ENCODE measurements around the gene ZNF507. TPM values are rescaled to one million over a fixed set of nuclear protein-coding genes. Genes with fewer than 3 reads are reported as not detected.
A peak's percentile ranks its signal among the peaks of the same experiment; 100 is the strongest.

Gene ZNF507
- total and polyA plus RNA-seq, 2 donors = 8.9 to 35.5 TPM

DNA sequence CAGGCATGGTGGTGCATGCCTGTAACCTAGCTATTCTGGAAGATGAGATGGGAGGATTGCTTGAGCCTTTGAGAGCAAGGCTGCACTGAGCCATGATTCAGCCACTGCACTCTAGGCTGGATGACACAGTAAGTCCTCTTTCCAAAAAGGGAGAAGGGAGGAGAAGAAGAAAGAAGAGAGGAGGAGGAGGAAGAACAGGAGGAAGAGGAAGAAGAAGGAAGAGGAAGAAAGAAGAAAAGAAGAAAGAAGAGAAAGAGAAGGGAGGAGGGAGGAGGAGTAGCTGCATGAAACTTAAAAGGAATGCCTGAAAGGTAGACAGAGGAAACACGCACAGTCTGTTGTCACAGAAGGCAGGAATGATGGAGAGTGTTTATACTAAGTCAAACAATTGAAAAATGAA is 56.6 kb downstream of the ZNF507 start:
- no peak overlapping the region for H3K4me3 ChIP-seq (ENCODE audit: low read depth, low read length)
- DNase-seq (ENCODE audit: extremely low spot score) = no peak
- H3K4me1 ChIP-seq (ENCODE audit: insufficient read depth) = no peaks in the 10 kb centered on the region
- no peaks in the 10 kb centered on the region for H3K36me3 ChIP-seq (ENCODE audit: insufficient read depth)
- H3K27ac ChIP-seq (ENCODE audit: low read depth) = no peak overlapping the region
- WGBS = 95% methylated on average over 1 of the region's 1 CpG

DNA sequence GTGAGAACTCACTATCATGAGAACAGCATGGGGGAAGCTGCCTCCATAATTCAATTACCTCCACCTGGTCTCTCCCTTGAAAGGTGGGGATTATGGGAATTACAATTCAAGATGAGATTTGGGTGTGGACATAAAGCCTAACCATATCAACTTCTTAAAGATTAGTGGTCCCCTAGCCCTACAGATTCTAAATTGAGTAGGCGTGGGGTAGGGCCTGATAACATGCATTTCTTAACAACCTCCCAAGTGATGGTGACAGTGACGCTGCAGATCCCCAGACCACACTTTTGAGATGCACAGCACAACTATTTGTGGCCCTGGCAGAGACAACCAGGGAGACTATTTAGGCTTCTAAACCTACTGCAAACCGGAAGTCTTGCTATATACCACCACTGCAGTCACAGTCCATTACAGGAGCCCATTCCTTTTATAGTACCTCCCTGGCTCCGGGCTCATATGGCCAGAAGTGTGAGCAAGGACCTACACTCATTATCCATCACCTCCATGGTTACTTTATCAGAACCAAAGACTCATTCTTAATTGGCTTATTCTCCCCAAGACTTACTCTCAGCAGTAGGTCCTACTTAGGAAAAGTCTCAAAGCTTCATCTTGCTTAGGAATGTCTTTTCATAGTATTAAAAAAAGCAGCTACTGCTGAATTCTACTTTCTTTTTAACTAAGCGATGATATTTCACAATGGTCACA is 58.0 kb downstream of the ZNF507 start:
- no peaks in the 10 kb centered on the region for H3K36me3 ChIP-seq (ENCODE audit: insufficient read depth)
- no peaks in the 10 kb centered on the region for H3K4me1 ChIP-seq (ENCODE audit: insufficient read depth)
- no peak overlapping the region for H3K4me3 ChIP-seq (ENCODE audit: low read depth, low read length)
- H3K27ac ChIP-seq (ENCODE audit: low read depth) = no peak overlapping the region
- DNase-seq (ENCODE audit: extremely low spot score) = no peak
- 75% methylated on average over 5 of the region's 5 CpGs for WGBS

DNA sequence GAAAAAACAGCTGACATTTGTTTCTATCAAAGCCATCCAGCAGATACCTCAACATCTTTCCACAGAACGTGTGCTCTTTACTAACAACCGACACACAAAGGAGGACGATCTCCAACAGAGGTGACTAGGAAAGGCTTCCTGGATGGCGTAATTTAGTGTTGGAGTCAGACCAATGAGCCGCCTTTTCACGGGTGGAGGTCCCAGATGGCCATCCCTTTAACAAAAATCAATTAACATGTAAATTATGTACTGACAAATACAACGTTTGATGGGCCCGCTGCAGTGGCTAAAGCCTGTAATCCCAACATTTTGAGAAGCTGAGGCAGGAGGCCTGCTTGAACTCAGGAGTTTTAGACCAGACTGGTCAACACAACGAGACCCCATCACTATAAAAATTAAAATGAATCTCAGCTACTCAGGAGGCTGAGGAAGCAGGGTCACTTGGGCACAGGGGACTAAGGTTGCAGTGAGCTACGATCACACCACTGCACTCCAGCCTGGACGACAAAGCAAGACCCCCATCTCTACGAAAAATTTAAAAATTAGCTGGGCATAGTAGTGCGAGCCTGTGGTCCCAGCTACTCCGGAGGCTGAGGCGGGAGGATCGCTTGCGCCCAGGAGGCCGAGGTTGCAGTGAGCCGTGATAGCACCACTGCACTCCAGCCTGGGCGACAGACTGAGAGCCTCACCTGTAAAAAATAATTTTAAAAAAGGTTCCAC is 59.0 kb downstream of the ZNF507 start:
- Histone ChIP-seq H3K27ac (ENCODE audit: low read depth) (no peak overlapping the region), H3K4me1 (ENCODE audit: insufficient read depth) (no peaks in the 10 kb centered on the region), H3K4me3 (ENCODE audit: low read depth, low read length) (peak overlapping the region; percentile 98), H3K36me3 (ENCODE audit: insufficient read depth) (no peaks in the 10 kb centered on the region)
- no peak for DNase-seq (ENCODE audit: extremely low spot score)
- WGBS = 61% methylated on average over 20 of the region's 20 CpGs

DNA sequence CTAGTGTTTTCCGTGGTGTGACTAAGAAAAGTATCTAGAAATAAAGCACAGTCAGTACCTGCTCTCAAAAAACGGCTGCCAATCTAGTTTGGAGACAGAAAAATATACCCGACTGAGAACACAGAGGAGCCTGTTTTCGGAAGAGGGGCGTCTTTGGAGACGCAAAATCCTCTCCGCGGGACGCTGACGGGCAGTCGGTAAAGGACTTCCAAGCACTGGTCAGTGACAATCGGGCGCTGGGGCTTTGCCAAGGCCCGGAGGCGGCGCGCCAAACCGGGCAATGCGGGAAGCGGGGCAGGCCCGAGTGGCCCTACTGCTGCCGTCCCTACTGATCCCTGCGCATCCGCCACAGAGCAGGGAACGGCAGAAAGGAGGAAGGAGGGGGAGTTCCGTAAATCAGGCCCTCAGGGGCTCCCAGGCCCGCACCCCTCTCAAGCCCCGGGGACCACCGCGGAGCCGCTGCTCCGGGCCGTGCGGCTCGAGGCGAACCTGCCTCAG is 59.6 kb downstream of the ZNF507 start:
- no peak for DNase-seq (ENCODE audit: extremely low spot score)
- Histone ChIP-seq H3K4me1 (ENCODE audit: insufficient read depth) (no peaks in the 10 kb centered on the region), H3K36me3 (ENCODE audit: insufficient read depth) (no peaks in the 10 kb centered on the region), H3K27ac (ENCODE audit: low read depth) (peak overlapping the region; percentile 97), H3K4me3 (ENCODE audit: low read depth, low read length) (peak overlapping the region; percentile 98)
- 1% methylated on average over 36 of the region's 36 CpGs for WGBS

DNA sequence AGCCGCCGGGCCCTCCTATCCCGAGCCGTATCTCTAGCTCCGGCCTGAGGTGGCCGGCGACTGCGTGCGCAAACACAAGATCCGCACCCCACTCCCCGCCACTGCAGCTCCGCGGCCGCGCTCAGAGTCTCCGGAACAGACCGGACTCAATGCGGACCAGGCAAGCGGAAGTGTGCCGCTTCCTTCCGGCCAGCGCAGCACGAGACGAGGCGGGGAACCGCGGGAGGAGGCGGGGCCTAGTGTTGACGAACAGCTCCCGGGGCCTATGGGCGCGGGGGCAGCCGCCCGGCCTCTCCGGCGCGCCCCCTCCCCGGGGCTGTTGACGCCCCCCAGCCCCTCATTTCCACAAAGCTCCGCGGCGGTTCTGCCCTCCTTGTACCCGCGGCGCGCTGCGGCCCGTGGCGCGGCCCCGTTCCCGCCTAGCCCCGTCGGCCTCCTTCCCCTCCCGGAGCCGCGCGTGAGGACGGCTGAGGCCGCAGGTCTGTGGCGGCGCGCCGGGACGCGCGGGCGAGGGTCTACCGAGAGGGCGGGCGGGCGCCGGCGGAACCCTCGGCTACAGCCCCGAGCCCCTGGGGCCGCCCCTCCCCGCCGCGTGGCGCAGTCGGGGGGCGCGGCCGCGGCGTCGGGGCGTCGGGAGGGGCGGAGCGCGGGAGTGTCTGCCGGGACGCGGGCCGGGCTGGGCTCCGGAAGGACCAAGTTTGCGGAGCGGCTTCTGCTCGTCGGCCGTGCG is 60.2 kb downstream of the ZNF507 start, which contains the start of gene DPY19L3:
TSS of gene DPY19L3 (plus strand) at position 340 of the 730 bp plus-strand sequence. CDS start 2,484 bp downstream, outside the sequence.
- Histone ChIP-seq H3K27ac (ENCODE audit: low read depth) (peak within 1 kb of the TSS; percentile 100), H3K4me3 (ENCODE audit: low read depth, low read length) (peak within 1 kb of the TSS; percentile 98), H3K4me1 (ENCODE audit: insufficient read depth) (no peaks in the 10 kb centered on the region), H3K36me3 (ENCODE audit: insufficient read depth) (no peaks in the 10 kb centered on the region)
- WGBS = under 1% methylated on average over 104 of the region's 104 CpGs
- peak; percentile 85 for DNase-seq (ENCODE audit: extremely low spot score)

DNA sequence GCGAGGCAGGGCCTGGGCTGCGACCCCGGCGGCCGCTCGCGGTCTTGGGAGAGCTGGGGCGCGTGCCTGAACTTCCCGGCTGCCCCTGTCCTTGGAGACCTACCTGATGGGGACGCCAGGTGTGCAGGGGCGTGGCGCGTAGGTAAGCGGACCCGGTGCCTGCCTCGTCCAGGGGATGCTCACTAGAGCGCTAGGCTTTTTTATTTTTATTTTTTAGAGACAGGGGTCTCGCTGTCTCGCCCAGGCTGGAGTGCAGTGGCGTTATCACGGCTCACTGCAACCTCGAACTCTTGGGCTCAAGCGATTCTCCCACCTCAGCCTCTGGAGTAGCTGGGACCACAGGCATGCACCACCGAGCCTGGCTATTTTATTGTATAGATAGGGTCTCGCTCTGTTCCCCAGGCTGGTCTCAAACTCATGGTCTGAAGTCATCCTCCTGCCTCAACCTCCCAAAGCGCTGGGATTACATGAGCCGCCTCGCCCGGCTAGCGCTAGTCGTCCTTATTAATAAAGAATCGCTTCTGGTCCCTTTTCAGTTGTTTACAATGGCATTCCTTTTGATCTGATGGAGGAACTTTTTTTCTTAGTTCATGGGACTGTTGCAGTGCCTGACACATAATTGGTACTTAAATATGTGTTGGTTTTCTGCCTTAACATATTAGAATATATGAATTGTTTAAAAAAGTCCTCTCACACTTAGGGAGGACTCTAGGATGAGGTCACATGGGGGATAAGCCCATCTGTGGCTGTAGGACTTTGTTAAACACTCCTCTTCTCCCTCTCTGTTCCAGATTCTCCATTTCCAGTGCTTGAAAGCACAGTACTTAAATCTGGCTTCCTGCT is 61.0 kb downstream of the ZNF507 start:
- no peaks in the 10 kb centered on the region for H3K36me3 ChIP-seq (ENCODE audit: insufficient read depth)
- WGBS = 5% methylated on average over 33 of the region's 33 CpGs
- H3K4me3 ChIP-seq (ENCODE audit: low read depth, low read length) = peak overlapping the region; percentile 98
- peak overlapping the region; percentile 100 for H3K27ac ChIP-seq (ENCODE audit: low read depth)
- DNase-seq (ENCODE audit: extremely low spot score) = no peak
- H3K4me1 ChIP-seq (ENCODE audit: insufficient read depth) = no peaks in the 10 kb centered on the region

DNA sequence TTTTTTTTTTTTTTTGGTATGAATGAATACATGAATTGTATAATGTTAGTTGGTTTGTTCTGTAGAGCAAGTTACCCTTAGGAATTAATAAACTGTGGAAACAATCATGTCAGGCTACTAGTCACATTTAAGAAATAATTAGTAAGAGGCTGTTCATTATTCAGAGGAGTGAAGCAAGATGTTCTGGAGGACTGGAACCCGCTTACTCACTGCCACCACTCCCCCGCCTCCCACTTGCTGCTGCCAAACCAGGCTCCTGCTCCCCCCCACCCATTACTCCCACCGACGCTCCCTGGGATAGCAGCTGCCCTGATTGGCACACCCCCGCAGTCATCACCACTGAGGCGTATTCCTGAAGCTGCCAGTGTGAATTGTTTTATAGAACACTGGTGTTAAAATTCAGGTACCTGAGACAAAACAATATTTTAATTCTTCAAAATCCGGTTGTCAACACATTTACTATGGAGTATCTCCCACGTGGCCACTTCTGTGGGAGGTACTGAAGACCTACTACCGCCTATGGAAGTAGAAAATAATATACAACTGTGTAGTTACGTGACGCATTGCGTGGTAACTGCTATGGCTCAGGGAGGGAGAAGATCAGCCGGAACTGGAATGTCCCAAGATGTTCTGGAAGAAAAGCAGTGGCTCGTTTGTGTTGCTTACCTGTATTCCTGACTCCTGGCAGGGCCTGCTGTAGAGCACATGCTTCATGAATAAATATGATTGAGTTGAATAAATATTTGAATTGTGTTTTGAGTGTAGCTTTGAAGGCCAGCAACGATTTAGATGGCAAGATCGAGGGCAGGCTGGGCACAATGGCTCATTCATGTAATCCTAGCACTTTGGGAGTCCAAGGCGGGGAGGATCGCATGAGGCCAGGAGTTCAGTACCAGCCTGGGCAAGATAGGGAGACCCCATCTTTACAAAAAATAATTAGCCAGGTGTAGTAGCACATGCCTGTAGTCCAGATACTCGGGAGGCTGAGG is 61.9 kb downstream of the ZNF507 start:
- Histone ChIP-seq H3K36me3 (ENCODE audit: insufficient read depth) (no peaks in the 10 kb centered on the region), H3K4me3 (ENCODE audit: low read depth, low read length) (no peak overlapping the region), H3K27ac (ENCODE audit: low read depth) (no peak overlapping the region), H3K4me1 (ENCODE audit: insufficient read depth) (no peaks in the 10 kb centered on the region)
- 79% methylated on average over 19 of the region's 19 CpGs for WGBS
- DNase-seq (ENCODE audit: extremely low spot score) = no peak

DNA sequence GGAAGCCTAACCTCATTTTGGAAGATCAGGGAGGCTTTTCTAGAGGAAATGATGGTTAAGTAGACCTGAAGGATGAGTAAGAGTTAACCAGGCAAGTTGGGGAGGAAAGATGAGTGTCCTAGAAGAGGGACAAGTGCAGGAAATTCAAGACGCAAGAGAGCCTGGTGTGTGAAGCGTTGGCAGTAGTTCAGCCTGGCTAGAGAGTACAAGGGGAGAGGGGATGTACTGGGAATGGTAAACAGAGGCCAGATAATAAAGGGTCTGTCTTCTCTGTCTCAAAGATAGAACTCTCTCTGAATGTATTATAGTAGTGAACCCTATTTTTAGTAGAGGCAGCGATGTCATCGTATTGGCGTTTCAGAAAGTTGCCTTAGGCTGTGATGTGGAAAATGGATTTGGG is 69.8 kb downstream of the ZNF507 start:
- no peak overlapping the region for H3K4me3 ChIP-seq (ENCODE audit: low read depth, low read length)
- H3K36me3 ChIP-seq (ENCODE audit: insufficient read depth) = no peaks in the 10 kb centered on the region
- DNase-seq (ENCODE audit: extremely low spot score) = no peak
- H3K4me1 ChIP-seq (ENCODE audit: insufficient read depth) = no peaks in the 10 kb centered on the region
- H3K27ac ChIP-seq (ENCODE audit: low read depth) = no peak overlapping the region
- 83% methylated on average over 5 of the region's 5 CpGs for WGBS

DNA sequence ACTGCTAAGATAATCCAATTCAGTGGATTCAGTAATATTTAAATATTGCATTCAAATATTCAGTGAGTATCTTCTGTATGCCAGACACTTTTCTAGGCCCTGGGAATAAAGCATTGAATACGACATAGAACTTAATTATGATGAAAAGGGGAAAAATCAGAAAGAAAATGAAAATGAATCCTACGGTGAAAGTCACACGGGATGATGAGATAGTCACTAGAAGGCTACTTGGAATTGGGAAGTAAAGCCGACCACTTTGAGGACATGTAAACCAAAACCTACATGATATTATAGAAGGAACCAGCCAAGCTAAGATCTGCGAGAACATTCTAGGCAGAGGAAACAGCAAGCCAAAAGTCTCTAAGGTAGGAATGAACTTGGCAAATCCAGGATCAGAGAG is 70.3 kb downstream of the ZNF507 start:
- Histone ChIP-seq H3K27ac (ENCODE audit: low read depth) (no peak overlapping the region), H3K4me3 (ENCODE audit: low read depth, low read length) (no peak overlapping the region), H3K36me3 (ENCODE audit: insufficient read depth) (no peaks in the 10 kb centered on the region), H3K4me1 (ENCODE audit: insufficient read depth) (no peaks in the 10 kb centered on the region)
- DNase-seq (ENCODE audit: extremely low spot score) = no peak
- 93% methylated on average over 5 of the region's 5 CpGs for WGBS

DNA sequence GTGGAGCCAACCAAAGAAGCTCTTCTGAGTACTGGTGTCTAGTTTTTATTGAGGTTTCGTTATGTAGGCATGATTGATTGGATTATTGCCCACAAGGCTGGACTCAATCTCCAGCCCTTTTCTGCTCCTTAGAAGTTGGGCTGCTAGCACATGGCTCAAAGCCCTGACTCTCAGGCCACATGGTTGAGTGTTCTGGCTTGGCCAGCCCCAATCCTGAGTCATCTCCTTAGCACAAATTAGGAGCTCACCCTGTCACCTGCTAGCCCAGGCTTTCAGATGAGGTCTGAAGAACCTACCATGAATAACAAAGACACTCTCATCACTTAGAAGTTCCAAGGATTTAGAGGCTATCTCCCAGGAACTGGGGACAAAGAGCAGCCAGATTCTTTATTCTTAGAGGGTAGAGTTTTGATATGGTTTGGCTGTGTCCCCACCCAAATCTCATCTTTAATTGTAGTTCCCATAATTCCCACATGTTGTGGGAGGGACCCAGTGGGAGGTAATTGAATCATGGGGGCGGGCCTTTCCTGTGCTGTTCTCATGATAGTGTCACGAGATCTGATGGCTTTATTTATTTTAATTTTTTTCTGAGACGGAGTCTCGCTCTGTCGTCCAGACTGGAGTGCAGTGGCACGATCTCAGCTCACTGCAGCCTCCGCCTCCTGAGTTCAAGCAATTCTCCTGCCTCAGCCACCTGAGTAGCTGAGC is 71.5 kb downstream of the ZNF507 start:
- Histone ChIP-seq H3K27ac (ENCODE audit: low read depth) (no peak overlapping the region), H3K4me3 (ENCODE audit: low read depth, low read length) (no peak overlapping the region), H3K4me1 (ENCODE audit: insufficient read depth) (no peaks in the 10 kb centered on the region), H3K36me3 (ENCODE audit: insufficient read depth) (no peaks in the 10 kb centered on the region)
- no peak for DNase-seq (ENCODE audit: extremely low spot score)
- 93% methylated on average over 8 of the region's 8 CpGs for WGBS

DNA sequence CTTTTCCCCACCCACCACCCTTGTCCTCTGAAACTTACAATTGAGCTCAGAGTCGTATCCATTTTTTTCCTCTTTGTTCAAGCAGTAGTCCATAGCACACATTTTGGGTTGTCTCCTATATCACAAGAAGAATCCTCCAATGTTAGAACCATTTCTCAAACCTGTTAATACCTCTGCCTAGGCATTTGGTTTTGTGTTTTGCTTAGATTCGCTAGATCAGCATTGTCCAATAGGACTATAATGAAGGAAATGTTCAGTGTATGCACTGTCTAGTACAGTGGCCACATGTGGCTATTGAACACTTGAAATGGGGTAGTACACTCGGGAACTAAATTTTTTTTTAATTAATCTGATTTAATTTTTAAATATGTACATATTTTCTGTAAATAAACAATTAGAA is 72.7 kb downstream of the ZNF507 start:
- no peak for DNase-seq (ENCODE audit: extremely low spot score)
- Histone ChIP-seq H3K4me3 (ENCODE audit: low read depth, low read length) (no peak overlapping the region), H3K36me3 (ENCODE audit: insufficient read depth) (no peaks in the 10 kb centered on the region), H3K27ac (ENCODE audit: low read depth) (no peak overlapping the region), H3K4me1 (ENCODE audit: insufficient read depth) (no peaks in the 10 kb centered on the region)
- WGBS = 87% methylated on average over 3 of the region's 3 CpGs
